M059J (cell line): ENCODE results near the gene KCTD1. TPM values are rescaled to one million over a fixed set of nuclear protein-coding genes. Genes with fewer than 3 reads are reported as not detected.
A peak's percentile ranks its signal among the peaks of the same experiment; 100 is the strongest.
"Not testable (repeated sequence)": the region's sequence is repeated elsewhere in the genome, so short reads cannot be mapped to it uniquely, and the experiment has no call there.

Experiments
- DNase-seq: peaks from one replicate; pipeline ENCODE4 v3.0.0-alpha.2; 2012; ENCODE audit warnings: low read depth
- total RNA-seq: library from RNA; depleted of rRNA; stranded (reverse); fragments of >200 nt; shearing (Covaris generic); gene quantifications from 2 replicates; pipeline ENCODE4 v1.2.3, GENCODE V29; 2014

Gene KCTD1
- total RNA-seq, 1 experiment from 2014 or later, result 25.8 TPM

GRCh38 chr18:26458526-26459232 lies 89.7 kb downstream of the KCTD1 start:
- peak; percentile 89 for DNase-seq

DNA sequence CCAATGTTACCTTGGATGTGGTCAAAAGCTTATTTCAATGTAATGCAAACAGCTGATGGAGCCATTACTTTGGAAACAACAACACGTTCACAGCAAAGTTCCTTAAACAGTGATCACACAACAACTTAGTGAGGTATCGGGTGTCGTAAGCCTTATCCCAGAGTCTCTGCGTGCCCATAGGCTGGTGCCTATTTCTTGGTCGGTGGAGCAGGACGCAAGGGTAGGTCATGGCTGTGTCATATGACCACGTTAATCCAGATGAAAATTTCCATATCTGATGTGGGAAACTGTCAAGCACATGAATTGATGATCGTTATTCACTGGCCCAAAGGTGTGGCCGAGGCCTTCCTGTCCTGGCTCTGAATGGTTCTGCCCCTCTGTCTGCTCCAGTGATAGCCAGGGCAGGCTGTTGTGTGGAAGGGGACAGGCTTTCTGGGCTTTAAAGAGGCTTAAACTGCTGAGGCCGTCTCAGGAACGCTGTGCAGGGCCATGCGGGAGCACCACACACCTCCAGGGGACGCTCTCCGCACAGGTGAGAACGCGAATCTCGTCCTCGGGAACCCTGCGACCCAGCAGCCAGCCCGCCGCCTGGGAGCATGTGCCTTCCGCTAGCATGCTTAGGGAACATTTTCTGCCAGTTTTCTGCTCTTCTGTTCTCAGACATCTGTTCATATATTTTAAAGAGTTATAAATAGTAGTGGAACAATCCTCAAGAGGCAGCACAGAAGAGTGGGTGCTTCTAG lies 90.6 kb downstream of the KCTD1 start:
- DNase-seq, result no peak

- DNase-seq, result no peak
These were observed 91.2 kb downstream of the KCTD1 start for GRCh38 chr18:26457195-26457594.

DNA sequence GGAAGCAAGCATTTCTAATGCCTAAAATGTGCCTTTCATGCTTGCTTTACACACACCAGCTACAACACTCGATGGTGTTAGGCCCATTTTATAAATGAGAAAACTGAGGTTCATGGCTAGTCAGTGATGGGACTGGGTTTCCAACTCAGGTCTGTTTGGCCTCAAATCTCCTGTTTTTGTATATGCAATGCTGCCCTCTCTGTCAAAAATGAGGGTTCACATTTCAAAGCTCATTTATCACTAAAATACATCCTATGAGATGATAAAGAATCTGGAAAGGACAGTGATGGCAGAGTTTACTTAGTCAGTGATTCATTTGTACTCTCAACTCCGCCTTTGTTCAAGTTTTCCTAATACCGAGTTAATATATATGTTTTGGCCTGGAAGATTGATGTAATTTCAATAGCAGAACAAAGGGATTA lies 92.3 kb downstream of the KCTD1 start:
- no peak for DNase-seq

GRCh38 chr18:26455639-26456038 lies 92.7 kb downstream of the KCTD1 start:
- DNase-seq, result no peak

- no peak for DNase-seq
These were observed 93.7 kb downstream of the KCTD1 start for GRCh38 chr18:26454616-26455015.

DNA sequence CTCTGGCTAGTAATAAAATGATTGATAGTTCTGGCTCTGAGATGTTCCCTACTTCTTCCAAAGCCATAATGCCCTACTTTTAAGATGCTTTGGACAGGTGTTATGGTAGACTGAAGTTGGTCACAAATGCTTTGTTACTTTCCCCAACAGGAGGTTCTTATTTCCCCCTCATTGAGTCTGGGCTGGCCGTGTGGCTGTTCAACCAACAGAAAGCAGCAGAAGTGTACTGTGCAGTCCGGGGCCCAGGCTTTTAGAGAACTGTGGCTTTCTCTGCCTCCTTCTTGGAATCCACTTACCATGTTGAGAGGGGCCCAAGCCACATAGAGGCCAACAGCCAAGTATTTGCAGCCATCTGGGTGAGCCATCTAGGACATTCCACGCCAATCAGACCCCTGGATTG lies 94.2 kb downstream of the KCTD1 start:
- no peak for DNase-seq

DNA sequence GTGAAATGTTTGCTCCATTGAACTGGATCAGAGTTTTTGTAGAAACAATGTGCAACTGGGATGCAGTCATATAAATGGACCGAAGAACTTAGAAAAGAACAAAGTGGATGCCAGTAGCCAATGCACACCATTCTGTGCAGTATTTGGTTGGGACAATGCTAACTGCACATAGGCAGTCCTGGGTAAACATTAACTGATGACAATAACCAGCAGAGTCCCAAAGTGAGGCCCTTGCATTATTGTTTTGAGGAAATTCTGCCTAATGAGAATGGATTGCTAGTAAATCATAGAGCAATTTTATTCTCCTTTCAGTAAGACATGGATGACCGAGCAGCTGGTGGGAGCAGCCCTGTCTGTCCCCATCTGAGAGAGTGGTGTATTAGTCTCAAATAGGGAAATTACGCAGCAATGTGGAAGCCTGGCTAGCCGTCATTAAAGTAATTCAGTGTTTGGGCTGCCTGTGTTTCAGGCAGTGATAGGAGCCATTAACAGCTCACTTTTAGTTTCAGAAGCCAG lies 94.9 kb downstream of the KCTD1 start:
- DNase-seq, result no peak

DNA sequence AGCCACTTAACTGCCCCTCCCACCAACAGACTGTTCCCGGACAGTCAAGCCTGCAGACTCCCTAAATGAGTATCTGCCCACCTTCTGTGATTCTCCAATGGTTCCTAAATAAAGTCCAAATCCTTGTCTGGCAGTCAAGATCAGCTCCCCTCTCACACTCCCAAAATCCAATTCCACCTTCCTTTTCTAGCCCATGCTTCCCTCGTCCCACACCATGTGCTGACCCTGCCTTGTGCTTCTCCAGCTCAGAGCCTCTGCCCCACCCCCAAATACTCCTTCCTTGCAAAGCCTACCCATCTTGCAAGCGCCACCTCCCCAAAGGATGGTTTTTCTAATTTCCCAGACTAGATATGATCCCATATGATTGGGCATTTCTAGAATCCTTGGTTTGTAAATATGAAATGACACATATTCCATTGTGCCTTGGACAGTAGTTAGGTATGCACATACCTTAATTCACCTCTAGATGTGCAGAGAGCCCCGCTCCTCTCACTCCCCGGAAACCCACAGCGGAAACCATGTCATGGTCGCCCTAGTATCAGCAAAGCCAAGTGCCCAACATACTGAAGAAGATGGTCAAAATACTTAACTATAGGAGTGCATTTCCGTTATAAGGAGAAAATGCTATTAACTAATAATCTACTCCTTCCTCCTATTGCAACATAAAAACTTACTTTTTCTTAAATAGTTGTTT lies 97.2 kb downstream of the KCTD1 start:
- no peak for DNase-seq

DNA sequence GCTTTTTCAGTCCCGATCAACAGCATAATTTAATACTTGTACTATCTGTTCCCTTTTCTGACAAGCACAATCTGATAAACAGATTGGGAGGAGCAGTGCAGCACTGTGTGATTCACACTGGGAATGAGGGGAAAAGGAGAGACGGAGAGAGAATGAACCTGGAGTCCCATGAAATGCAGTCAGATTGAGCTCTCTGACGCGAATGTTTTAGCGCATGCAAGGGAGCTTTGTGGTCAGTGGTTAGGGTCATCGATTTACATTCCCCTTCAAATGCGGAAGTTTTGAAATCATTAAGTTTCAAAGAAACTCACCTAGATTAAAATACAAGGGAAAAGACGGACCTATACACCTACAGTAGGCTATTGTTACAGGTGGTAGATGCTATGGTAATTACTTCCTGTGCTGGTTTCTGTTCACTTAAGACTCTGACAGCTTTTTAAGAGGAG lies 99.6 kb downstream of the KCTD1 start:
- DNase-seq, result no peak

DNA sequence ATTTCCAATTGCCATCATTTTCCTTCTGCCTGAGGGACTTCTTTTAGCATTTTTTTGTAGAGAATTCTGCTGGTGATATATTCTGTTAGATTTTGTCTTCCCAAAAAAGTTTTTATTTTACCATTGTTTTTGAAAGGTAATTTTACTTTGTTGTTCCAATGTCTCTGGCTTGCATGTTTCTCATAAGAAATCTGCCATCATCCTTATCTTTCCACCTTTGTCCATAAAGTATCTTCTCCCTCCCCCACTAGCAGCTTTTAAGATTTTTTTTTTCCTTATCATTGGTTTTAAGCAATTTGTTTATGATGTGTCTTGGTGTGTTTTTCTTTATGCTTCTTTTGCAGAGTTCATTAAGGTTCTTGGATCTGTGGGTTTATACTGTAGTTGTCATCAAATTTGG lies 104.5 kb downstream of the KCTD1 start:
- DNase-seq, result no peak

GRCh38 chr18:26442126-26442525 lies 106.2 kb downstream of the KCTD1 start:
- no peak for DNase-seq

DNA sequence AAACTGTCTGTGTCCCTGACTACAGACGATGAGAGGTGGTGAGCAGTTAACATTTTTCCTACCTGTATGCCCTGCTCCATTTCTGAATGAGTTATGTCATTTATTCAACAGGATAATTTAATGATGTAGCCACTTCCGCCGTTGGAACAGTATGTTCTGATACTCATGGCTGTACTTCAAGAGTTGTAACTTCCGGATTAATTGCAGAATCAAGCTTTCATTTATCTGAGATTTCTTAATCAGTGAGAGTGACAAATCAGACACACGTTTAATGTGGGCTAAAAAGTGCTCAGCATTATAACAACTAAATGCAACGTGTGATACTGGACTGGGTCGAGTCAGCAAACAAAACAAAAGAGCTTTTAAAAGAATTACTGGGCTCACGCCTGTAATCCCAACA lies 107.7 kb downstream of the KCTD1 start:
- DNase-seq, result no peak

- DNase-seq, result no peak
These were observed 108.8 kb downstream of the KCTD1 start for GRCh38 chr18:26439537-26439936.

- DNase-seq, result no peak
These were observed 109.4 kb downstream of the KCTD1 start for GRCh38 chr18:26438980-26439379.

DNA sequence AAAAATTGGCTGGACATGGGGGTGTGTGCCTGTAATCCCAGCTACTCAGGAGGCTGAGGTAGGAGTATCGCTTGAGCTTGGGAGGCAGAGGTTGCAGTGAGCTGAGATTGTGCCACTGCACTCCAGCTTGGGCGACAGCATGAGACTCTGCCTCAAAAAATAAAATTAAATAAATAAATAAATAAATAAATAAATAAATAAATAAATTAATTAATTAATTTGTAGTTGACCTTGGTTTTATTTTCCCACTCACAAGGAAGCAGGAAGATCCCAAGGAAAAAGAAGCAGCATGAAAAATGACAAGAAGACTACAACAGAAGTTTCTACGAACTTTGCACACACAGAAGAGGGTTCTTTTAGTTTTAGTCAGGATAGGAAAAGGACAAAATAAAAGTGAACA lies 110.7 kb downstream of the KCTD1 start:
- not testable (repeated sequence) for DNase-seq

- DNase-seq, result peak; percentile 76
These were observed 111.9 kb downstream of the KCTD1 start for GRCh38 chr18:26436176-26437051.

- no peak for DNase-seq
These were observed 112.8 kb downstream of the KCTD1 start for GRCh38 chr18:26435415-26436095.

GRCh38 chr18:26434887-26435286 lies 113.5 kb downstream of the KCTD1 start:
- DNase-seq, result no peak

- no peak for DNase-seq
These were observed 115.5 kb downstream of the KCTD1 start for GRCh38 chr18:26432651-26433424.
